HG03064 (cell line): ENCODE measurements around the gene RPH3AL.
"Not testable (repeated sequence)": the region's sequence is repeated elsewhere in the genome, so short reads cannot be mapped to it uniquely, and the experiment has no call there.

Source experiments
- ATAC-seq: cut with Tn5 transposase; IDR thresholded peaks from one replicate; pipeline ENCODE4 v1.9.1; 2021; ENCODE audit warnings: low read depth; ENCODE audit not compliant: unreplicated experiment

The RPH3AL gene

GRCh38 chr17:381516-381915 lies 28.9 kb upstream of the RPH3AL start:
- ATAC-seq, result no peak

GRCh38 chr17:379531-380465 lies 27.2 kb upstream of the RPH3AL start:
- no peak for ATAC-seq

GRCh38 chr17:378068-378467 lies 25.5 kb upstream of the RPH3AL start:
- no peak for ATAC-seq

GRCh38 chr17:376936-377863 lies 24.6 kb upstream of the RPH3AL start:
- no peak for ATAC-seq

- ATAC-seq, result no peak
Observed at GRCh38 chr17:373613-374230, 21.1 kb upstream of the RPH3AL start.

- no peak for ATAC-seq
Observed at GRCh38 chr17:372157-373152, 19.8 kb upstream of the RPH3AL start.

- no peak for ATAC-seq
Observed at GRCh38 chr17:371583-371982, 19.0 kb upstream of the RPH3AL start.

GRCh38 chr17:367656-368055 lies 15.0 kb upstream of the RPH3AL start:
- ATAC-seq, result not testable (repeated sequence)

- ATAC-seq, result not testable (repeated sequence)
Observed at GRCh38 chr17:366657-367615, 14.3 kb upstream of the RPH3AL start.

- no peak for ATAC-seq
Observed at GRCh38 chr17:364766-365165, 12.2 kb upstream of the RPH3AL start.

GRCh38 chr17:364308-364707 lies 11.7 kb upstream of the RPH3AL start:
- no peak for ATAC-seq

GRCh38 chr17:362721-363120 lies 10.1 kb upstream of the RPH3AL start:
- no peak for ATAC-seq

GRCh38 chr17:360092-360750 lies 7.6 kb upstream of the RPH3AL start:
- ATAC-seq, result no peak

GRCh38 chr17:358491-359151 lies 6.0 kb upstream of the RPH3AL start:
- ATAC-seq, result no peak

- ATAC-seq, result no peak
Observed at GRCh38 chr17:357644-358043, 5.0 kb upstream of the RPH3AL start.

GRCh38 chr17:356671-357434 lies 4.2 kb upstream of the RPH3AL start:
- ATAC-seq, result no peak
